Stimulated activated CD4-positive, alpha-beta T cell treated with anti-CD3 and anti-CD28 coated beads, Interleukin-15, amount 100 ng/mL, for 1 hour (primary cell): ENCODE results near the gene FBRS.
"Not testable (repeated sequence)": the region's sequence is repeated elsewhere in the genome, so short reads cannot be mapped to it uniquely, and the experiment has no call there.

Experiments
- DNase-seq, 2 donors: peaks; one replicate each; pipeline ENCODE4 v3.0.0-alpha.2; 2020; ENCODE audit warnings: low read depth in 1 of 2, low spot score in 1 of 2

The FBRS gene

DNA sequence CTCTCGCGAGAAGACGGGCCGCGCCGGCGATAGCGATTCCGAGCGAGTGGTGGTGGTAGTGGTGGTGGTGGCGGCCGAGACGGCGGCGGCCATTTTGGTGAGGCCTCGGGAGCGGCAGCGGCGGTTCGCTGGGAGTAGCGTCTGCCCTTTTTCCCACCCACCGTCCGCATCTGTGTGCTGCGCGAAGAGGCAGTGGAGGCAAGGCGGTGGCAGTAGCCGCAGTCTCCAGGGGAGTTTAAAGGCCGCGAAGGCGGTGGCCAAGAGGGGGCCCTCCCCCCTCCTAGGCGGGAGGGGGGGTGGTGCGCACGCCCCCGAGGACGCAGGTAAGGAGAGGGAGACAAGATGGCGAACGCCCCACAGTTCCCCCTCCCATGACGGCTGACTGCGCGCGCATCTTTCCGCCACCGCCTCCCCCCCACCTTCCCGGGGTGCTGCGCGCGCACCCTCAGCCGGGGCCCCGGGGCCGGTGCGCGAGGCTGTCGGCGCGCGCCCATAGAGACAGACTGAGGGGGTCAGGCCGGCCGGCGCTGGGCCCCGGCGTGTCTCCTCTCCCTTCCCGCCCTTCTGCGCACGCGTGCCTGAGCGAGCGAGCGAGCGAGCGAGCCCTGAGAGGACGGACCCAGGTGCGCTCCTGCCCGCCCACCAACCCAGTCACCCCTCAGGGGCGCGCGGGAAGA is 40.0 kb downstream of the FBRS start:
- DNase-seq: peak; percentile 97 to 99

DNA sequence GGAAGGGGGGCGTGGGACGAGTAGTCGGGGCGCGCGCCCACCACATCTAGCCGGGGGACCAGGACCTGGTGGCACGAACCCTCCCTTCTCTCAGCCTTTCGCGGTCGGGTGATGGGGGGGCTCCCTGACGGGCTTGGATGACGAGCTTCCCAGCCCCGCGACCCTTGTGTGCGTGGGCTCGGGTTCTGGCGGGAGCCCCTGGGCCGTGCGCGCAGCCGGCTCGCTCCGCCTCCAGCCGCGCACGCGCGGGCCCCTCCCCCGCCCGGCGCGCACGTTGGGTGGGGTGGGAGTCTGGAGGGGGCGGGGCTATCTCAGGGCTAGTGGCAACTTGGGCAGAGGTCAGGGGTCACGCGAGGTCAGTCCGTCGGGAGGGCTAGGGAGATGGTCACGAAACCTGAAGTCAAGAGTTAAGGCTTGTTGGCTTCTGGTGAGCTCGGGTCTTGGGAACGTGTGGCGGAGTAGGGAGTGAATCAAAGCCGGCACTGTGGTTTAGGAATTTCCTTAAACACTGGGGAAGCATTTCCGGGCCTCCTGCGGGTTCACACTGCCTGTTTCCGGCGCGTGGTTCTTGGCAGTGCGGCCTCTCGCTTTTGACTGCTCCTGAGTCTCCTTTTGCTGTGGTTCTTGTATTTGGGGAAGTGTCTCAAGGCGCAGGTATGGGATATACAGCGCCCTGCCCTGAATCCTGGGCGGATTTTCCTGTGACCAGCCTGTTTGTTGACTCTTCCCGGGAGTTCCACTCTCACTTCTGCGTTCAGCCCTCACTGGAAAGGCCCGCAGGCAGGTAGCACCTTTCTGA is 40.8 kb downstream of the FBRS start, which contains the start of gene SRCAP:
Gene SRCAP, plus strand, starts transcription at position 356 of the 799 bp plus-strand sequence. CDS start 1,654 bp downstream, outside the sequence.
- peak; percentile 65 to 82 for DNase-seq

DNA sequence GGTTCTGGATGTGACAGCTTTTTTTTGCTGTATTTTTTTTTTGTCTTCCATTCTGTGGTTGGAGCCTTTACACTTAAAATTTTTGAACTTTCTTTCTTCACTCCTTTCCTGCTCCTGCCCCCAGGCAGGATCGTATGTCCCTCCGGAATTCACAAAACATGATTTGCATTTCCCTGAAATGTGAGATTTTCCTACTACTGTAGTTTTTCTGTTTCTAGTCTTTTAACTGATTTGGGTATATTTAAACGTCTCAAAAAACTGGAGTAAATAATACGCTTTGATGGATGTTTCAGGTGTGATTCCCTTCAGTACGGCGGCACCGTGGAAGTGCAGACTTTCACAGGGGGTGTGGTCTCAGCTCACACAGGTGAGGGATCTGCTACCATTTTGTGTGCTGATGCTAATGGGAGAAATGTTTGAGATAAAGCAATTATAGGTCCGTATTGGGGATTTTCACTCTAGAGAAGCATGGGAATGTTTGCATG is 41.4 kb downstream of the FBRS start:
- no peak for DNase-seq

DNA sequence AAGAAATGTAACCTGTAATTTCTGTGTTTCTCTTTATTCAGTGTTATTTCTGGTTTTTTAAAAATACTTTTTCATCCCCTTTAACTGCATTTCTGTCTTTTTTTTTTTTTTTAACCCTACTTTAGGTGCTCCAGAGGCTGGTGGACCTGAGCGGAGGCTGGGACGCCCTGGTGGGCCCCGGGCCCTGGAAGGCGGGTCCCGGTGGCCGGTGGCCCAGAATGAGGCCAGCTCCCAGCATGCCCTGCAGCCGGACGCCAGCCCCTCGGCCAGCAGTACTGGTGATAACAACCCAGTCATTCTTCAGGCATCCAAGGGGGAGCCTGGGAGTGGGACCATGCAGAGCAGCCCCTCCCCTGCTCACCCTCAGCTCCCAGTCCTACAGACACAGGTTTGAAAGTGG is 42.3 kb downstream of the FBRS start:
- DNase-seq: no peak

DNA sequence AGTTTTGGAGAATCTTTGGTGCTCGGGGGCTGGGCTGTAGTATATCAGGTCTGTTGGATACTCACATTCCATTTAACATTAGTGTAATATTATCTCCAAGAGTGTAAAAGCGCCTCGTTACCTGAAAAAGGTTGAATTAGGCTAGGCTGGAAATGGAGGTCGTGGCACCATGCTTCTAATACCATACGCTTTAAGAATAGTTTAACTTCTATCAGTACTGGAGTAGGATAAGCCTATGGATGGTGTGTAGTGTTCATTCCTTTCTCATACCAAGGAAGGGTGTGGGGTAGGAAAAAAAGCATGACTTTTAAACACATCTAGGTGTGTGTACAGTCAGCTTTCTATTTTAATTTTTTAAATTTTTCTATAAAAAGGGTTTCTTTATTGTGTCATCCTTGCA is 42.7 kb downstream of the FBRS start:
- DNase-seq: no peak

DNA sequence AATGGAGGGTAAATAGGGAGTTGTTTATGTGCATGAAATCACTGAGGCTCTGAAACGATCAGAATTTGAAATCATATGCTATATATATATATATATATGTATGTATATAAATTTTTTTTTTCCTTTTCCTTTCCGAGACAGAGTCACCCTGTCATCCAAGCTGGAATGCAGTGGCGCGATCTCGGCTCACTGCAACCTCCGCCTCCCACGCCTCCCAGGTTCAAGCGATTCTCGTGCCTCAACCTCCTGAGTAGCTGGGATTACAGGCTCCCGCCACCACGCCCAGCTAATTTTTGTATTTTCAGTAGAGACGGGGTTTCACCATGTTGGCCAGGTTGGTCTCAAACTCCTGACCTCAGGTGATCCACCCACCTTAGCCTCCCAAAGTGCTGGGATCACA is 44.8 kb downstream of the FBRS start:
- not testable (repeated sequence) for DNase-seq

DNA sequence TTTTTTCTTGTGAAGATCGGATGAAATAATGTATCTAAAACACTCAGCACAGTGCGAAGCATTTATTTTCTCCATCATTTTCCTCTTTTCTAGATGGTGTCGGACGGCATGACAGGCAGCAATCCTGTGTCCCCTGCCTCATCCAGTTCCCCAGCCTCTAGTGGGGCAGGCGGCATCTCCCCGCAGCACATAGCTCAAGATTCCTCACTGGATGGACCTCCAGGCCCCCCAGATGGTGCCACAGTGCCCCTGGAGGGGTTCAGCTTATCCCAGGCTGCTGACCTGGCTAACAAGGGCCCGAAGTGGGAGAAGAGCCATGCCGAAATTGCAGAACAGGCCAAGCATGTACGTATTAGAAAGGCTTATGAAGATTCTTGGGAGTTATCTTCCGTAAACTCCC is 45.7 kb downstream of the FBRS start:
- no peak for DNase-seq

DNA sequence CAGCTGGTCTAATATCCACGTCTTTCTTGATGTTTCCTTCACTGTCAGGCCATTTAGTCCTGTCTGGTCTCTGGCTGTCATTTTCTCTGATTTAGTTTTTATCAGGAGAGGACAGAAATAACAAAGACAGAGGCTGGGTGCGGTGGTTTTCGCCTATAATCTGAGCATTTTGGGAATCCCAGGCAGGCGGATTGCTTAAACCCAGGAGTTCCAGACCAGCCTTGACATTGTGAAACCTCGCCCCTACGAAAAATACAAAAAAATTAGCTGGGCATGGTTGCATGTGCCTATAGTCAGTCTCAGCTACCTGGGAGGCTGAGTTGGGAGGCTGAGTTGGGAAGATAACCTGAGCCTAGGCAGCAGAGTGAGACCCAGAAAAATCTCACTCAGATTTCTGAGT is 47.8 kb downstream of the FBRS start:
- DNase-seq: no peak

DNA sequence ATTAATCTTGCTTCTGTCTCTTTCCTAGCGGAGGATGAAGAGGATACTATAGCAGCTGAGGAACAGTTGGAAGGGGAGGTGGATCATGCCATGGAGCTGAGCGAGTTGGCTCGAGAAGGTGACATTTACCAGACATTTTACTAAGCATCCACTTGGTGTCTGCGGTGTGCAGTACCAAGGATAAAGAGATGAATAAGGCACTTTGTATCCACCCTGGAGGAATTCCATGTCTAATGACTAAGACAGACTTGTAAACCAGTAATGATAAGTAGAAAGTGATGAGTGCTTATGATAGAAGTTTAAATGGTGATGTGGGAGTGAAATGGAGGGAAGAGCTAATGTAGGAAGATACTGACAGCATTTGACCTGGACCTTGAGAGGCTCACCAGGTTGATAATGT is 52.7 kb downstream of the FBRS start:
- no peak for DNase-seq

DNA sequence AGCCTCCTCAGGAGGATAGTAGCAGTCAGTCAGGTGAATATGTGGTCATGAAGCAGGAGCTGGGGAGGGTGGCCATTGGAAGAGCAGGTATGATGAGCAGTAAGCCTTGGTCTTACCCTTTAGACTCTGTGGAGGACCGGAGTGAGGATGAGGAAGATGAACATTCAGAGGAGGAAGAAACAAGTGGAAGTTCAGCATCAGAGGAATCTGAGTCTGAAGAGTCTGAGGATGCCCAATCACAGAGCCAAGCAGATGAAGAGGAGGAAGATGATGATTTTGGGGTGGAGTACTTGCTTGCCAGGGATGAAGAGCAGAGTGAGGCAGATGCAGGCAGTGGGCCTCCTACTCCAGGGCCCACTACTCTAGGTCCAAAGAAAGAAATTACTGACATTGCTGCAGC is 53.5 kb downstream of the FBRS start:
- no peak for DNase-seq

DNA sequence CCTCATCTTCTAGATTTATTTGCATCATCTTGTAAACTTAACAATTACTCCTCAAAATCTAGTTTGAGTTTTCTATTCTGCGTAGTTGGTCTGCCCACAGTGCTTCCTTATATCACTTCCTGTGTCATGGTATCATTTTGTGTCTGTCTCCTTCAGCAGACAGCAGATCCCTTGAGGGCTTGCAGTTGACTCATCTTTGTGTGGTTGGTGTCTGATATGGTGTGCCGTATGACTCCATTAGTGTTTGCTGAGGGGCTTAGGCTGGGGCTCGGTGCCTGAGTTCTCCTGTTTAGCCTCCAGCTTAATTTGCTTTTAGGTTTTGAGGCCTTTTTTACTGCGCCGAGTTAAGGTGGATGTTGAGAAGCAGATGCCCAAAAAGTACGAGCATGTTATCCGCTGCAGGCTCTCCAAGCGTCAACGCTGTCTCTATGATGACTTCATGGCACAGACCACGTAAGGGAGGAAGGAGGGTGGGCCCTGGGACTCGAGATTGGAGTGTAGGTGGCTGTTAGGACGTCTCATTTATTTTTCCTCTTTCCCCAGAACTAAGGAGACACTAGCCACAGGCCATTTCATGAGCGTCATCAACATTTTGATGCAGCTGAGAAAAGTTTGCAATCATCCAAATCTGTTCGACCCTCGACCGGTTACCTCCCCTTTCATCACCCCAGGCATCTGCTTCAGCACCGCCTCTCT is 57.7 kb downstream of the FBRS start:
- DNase-seq: no peak

DNA sequence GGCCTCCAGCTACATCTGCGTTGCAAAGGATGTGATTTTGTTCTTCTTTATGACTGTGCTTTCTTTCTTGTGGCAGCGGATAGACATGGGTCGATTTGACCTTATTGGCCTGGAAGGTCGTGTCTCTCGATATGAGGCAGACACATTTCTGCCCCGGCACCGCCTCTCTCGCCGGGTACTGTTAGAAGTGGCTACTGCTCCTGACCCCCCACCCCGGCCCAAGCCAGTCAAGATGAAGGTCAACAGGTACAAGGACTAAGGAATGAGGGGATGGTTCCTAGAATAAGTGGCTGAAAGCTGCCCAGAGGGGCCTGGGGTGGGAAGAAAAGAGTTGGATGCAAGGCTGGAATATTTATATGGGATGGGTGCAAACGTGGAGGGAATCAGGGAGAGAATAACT is 61.9 kb downstream of the FBRS start:
- no peak for DNase-seq
